SK-N-SH (cell line): Measurements from ENCODE around the gene RIOX2. TPM values are rescaled to one million over a fixed set of nuclear protein-coding genes. Genes with fewer than 3 reads are reported as not detected.

Source experiments
- CTCF ChIA-PET: fragments of 300-600, 350-600 bp; formaldehyde crosslinking; extraction: SDS; loops from one replicate; lab custom pipeline; 2021; lab: Yijun Ruan, JAX
- POLR2A ChIA-PET: fragments of 350-600 bp; sonication (Branson Sonifier 250); formaldehyde crosslinking; extraction: SDS; loops from one replicate; lab custom pipeline; 2020; ENCODE audit warnings: antibody characterized with exemption, inconsistent platforms; lab: Yijun Ruan, JAX
- DNase-seq: peaks from one replicate; pipeline ENCODE4 v3.0.0; 2012
- H2AFZ ChIP-seq: fragments of 200-600 bp; sonication (generic); 2 replicates; pipeline ENCODE4 v1.8.1; 2016; ENCODE audit warnings: antibody characterized with exemption, mild to moderate bottlenecking, low read depth
- H3F3A ChIP-seq: fragments of 200-600 bp; sonication (generic); replicated peaks from 2 replicates; pipeline ENCODE3; 2016; ENCODE audit warnings: antibody characterized with exemption, mild to moderate bottlenecking; ENCODE audit not compliant: insufficient read depth
- H3K27ac ChIP-seq, 2 experiments: fragments of 200-500 bp in 1 of 2; fragments of 200-600 bp in 1 of 2; sonication (Bioruptor generic) in 1 of 2; sonication (generic), shearing (Covaris generic) in 1 of 2; 2 replicates each; pipeline versions ENCODE4 v1.5.1 to v1.6.1; 2014 to 2016; ENCODE audit warnings: low read depth in 2 of 2, inconsistent platforms in 1 of 2, low read length in 1 of 2, mild to moderate bottlenecking in 1 of 2, mixed read lengths in 1 of 2
- H3K27me3 ChIP-seq: fragments of 200-600 bp; sonication (generic), shearing (Covaris generic); 2 replicates; pipeline ENCODE4 v1.6.1; 2016; ENCODE audit warnings: mixed run types; ENCODE audit not compliant: insufficient read depth
- H3K36me3 ChIP-seq, 2 experiments: fragments of 200-500 bp in 1 of 2; fragments of 200-600 bp in 1 of 2; sonication (Bioruptor generic) in 1 of 2; sonication (generic) in 1 of 2; replicated peaks in 1 of 2; 2 replicates each; pipeline versions ENCODE3 to v1.5.1; 2014 to 2016; ENCODE audit warnings: low read length in 1 of 2, mild to moderate bottlenecking in 1 of 2; ENCODE audit not compliant: insufficient read depth in 2 of 2, control insufficient read depth in 1 of 2
- H3K4me1 ChIP-seq, 2 experiments: fragments of 200-500 bp in 1 of 2; fragments of 200-600 bp in 1 of 2; sonication (Bioruptor generic) in 1 of 2; sonication (generic), shearing (Covaris generic) in 1 of 2; 2 replicates each; pipeline versions ENCODE4 v1.5.1 to v1.6.1; 2014 to 2016; ENCODE audit warnings: low read depth in 1 of 2, low read length in 1 of 2, mixed run types in 1 of 2; ENCODE audit not compliant: insufficient read depth in 2 of 2, control insufficient read depth in 1 of 2
- H3K4me2 ChIP-seq: fragments of 200-600 bp; sonication (generic), shearing (Covaris generic); 2 replicates; pipeline ENCODE4 v1.6.1; 2017; ENCODE audit warnings: mixed run types
- H3K4me3 ChIP-seq, 2 experiments: fragments of 200-500 bp in 1 of 2; fragments of 200-600 bp in 1 of 2; sonication (Bioruptor generic) in 1 of 2; sonication (generic), shearing (Covaris generic) in 1 of 2; 2 replicates each; pipeline versions ENCODE4 v1.5.1 to v1.8.1; 2014 to 2016; ENCODE audit warnings: low read depth in 2 of 2, inconsistent platforms in 1 of 2, low read length in 1 of 2, mild to moderate bottlenecking in 1 of 2, mixed read lengths in 1 of 2, moderate library complexity in 1 of 2
- H3K79me2 ChIP-seq: fragments of 200-600 bp; sonication (generic); 2 replicates; pipeline ENCODE4 v1.8.1; 2017; ENCODE audit warnings: mild to moderate bottlenecking; ENCODE audit not compliant: insufficient read depth
- H3K9ac ChIP-seq: fragments of 200-600 bp; sonication (generic); 2 replicates; pipeline ENCODE4 v1.6.1; 2017; ENCODE audit warnings: mixed run types
- H3K9me2 ChIP-seq: fragments of 200-600 bp; sonication (generic); 2 replicates; pipeline ENCODE4 v1.6.1; 2017; ENCODE audit warnings: mixed run types
- H3K9me3 ChIP-seq: fragments of 200-600 bp; sonication (generic); 2 replicates; pipeline ENCODE4 v1.6.1; 2017; ENCODE audit warnings: mixed run types, mild to moderate bottlenecking, moderate library complexity
- H4K20me1 ChIP-seq: fragments of 200-600 bp; sonication (generic); 2 replicates; pipeline ENCODE4 v1.6.1; 2017; ENCODE audit warnings: mild to moderate bottlenecking, mixed run types; ENCODE audit not compliant: insufficient read depth
- CHD2 ChIP-seq: fragments of 150-350 bp; IDR thresholded peaks from 2 replicates; pipeline ENCODE4 v1.6.1; 2018; ENCODE audit warnings: low read length; ENCODE audit not compliant: partially characterized antibody
- EP300 ChIP-seq, 2 experiments: IDR thresholded peaks; 2 replicates each; pipeline versions ENCODE4 v1.4.0 to v1.6.1; 2012; ENCODE audit warnings: borderline replicate concordance in 1 of 2, low read depth in 1 of 2, low read length in 1 of 2
- EZH2phosphoT487 ChIP-seq: fragments of 200-600 bp; sonication (generic); IDR thresholded peaks from 2 replicates; pipeline ENCODE4 v1.6.1; 2017; ENCODE audit warnings: low read depth, mixed run types, mild to moderate bottlenecking, antibody characterized with exemption, moderate library complexity, borderline replicate concordance
- FOSL2 ChIP-seq: IDR thresholded peaks from 2 replicates; pipeline ENCODE4 v1.4.0; 2012; ENCODE audit warnings: low read depth, mild to moderate bottlenecking, moderate library complexity, borderline replicate concordance
- GABPA ChIP-seq: IDR thresholded peaks from 2 replicates; pipeline ENCODE4 v1.4.0; 2012; ENCODE audit warnings: low read depth, mild to moderate bottlenecking
- IRF3 ChIP-seq: fragments of 150-350 bp; IDR thresholded peaks from 2 replicates; pipeline ENCODE4 v1.6.1; 2016; ENCODE audit warnings: mild to moderate bottlenecking, low read depth, low read length
- MXI1 ChIP-seq: IDR thresholded peaks from 2 replicates; pipeline ENCODE4 v1.6.1; 2012; ENCODE audit warnings: mild to moderate bottlenecking, low read depth, low read length, improper control_type of control experiment
- NRF1 ChIP-seq: IDR thresholded peaks from 2 replicates; pipeline ENCODE4 v1.6.1; 2012; ENCODE audit warnings: low read depth, mild to moderate bottlenecking, low read length
- POLR2AphosphoS5 ChIP-seq: IDR thresholded peaks from 2 replicates; pipeline ENCODE4 v1.6.1; 2012; ENCODE audit warnings: low read depth, low read length
- RFX5 ChIP-seq: IDR thresholded peaks from 2 replicates; pipeline ENCODE4 v1.6.1; 2012; ENCODE audit warnings: mild to moderate bottlenecking, improper control_type of control experiment, low read length
- RXRA ChIP-seq: IDR thresholded peaks from 2 replicates; pipeline ENCODE4 v1.4.0; 2012; ENCODE audit warnings: low read depth, mild to moderate bottlenecking, borderline replicate concordance
- SIN3A ChIP-seq: IDR thresholded peaks from 2 replicates; pipeline ENCODE4 v1.6.1; 2012; ENCODE audit warnings: low read depth, mild to moderate bottlenecking, low read length, moderate library complexity, borderline replicate concordance
- SMC3 ChIP-seq: IDR thresholded peaks from 2 replicates; pipeline ENCODE4 v1.6.1; 2012; ENCODE audit warnings: low read depth, low read length, improper control_type of control experiment
- TAF1 ChIP-seq: IDR thresholded peaks from 2 replicates; pipeline ENCODE4 v1.6.1; 2012; ENCODE audit warnings: low read depth, mild to moderate bottlenecking, low read length, moderate library complexity, borderline replicate concordance
- USF2 ChIP-seq: fragments of 150-350 bp; IDR thresholded peaks from 2 replicates; pipeline ENCODE4 v1.6.1; 2017; ENCODE audit warnings: antibody characterized with exemption, low read length, low read depth, borderline replicate concordance
- ZBTB33 ChIP-seq: IDR thresholded peaks from 2 replicates; pipeline ENCODE4 v1.4.0; 2012; ENCODE audit warnings: low read depth, borderline replicate concordance
- WGBS: methylation state at CpG from one replicate; pipeline ENCODE4 v1.1.6; 2017; ENCODE audit warnings: low lambda C conversion rate; 5-methylcytosine and 5-hydroxymethylcytosine counted together
- polyA plus RNA-seq, 3 experiments: library from polyadenylated mRNA; depleted of rRNA; stranded (reverse); fragments of >200 nt; gene quantifications; 2 replicates each; pipeline ENCODE4 v1.2.3, GENCODE V29; 2012
- TF ChIP-seq, protein P1 (sequence below): IDR thresholded peaks from 2 replicates; pipeline ENCODE4; 2012

The RIOX2 gene
- polyA plus RNA-seq, 1 of the 3 experiments (the other 2 are of a cell fraction) = 12.9 TPM

DNA sequence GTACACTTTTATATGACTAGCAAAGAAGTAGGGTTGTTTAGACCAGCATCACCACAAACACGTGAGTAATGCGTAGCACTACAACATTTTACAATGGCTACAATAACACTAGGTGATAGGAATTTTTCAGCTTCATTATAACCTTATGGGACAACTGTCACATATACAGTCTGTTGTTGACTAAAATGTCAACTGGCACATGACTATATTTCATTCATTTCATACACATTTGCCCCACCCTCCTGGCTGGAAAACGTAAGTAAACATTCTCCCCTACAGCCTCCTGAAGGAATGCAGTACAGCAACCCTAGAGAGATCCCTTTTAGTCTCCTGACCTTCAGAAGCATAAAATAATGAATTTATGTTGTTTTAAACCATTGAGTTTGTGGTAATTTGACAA, 16.2 kb downstream of the RIOX2 start:
- no peaks in the 10 kb centered on the region; a peak in 1 of 4 replicates for H3K4me1 ChIP-seq
- H3K27ac ChIP-seq = no peak overlapping the region
- WGBS = 89% methylated on average over 3 of the region's 3 CpGs
- TF ChIP-seq FOSL2 (no peak), SIN3A (no peak), RXRA (no peak), TAF1 (no peak)
- TF ChIP-seq, protein P1, sequence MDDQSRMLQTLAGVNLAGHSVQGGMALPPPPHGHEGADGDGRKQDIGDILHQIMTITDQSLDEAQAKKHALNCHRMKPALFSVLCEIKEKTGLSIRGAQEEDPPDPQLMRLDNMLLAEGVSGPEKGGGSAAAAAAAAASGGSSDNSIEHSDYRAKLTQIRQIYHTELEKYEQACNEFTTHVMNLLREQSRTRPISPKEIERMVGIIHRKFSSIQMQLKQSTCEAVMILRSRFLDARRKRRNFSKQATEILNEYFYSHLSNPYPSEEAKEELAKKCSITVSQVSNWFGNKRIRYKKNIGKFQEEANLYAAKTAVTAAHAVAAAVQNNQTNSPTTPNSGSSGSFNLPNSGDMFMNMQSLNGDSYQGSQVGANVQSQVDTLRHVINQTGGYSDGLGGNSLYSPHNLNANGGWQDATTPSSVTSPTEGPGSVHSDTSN = no peak
- no peak overlapping the region for H3K4me3 ChIP-seq
- ChIA-PET POLR2A (no interaction called here), CTCF (no interaction called here)
- H3K36me3 ChIP-seq = peaks cover 36 to 67% of the 10 kb centered on the region in 2 experiments
- no peak overlapping the region for H2AFZ ChIP-seq
- H3F3A ChIP-seq = no peaks in the 10 kb centered on the region
- no peak for DNase-seq
- H4K20me1 ChIP-seq = no peaks in the 10 kb centered on the region
- H3K4me2 ChIP-seq = no peak overlapping the region
- H3K9me3 ChIP-seq = no peaks in the 10 kb centered on the region
- no peaks in the 10 kb centered on the region for H3K79me2 ChIP-seq
- no peaks in the 10 kb centered on the region for H3K9me2 ChIP-seq
- no peaks in the 10 kb centered on the region for H3K27me3 ChIP-seq
- no peak overlapping the region for H3K9ac ChIP-seq

DNA sequence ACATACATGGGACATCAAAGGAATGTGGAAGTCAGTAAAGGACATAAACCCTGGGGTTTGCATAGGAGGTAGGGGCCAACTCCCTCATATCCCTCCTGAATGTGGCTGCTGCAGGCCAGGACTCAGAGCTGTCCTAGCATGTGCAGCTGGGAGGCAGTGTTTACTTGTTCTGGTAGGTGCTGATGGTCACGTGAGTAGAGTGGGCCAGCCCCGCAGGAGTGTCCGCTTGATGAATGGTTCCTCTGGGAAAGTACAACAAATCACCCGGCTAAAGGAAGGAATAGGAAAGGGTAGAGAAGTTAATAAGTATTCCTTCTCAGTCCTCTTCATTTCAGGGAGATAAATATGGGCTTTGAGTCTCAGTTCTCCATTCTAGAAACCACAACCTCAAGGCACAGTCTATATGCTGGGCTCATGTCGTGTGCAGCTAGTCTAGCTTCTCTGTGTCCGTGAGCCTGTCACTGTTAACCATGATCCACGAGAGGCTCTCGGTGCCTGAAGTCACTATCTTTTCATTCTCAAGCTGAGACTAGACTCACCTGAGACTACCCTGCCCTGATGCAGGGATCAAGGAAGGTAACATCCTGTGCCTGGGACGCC, 17.9 kb downstream of the RIOX2 start:
- H3K4me3 ChIP-seq = no peak overlapping the region
- H3K9me2 ChIP-seq = no peaks in the 10 kb centered on the region
- POLR2A ChIA-PET = no interaction called here
- H3K27ac ChIP-seq = no peak overlapping the region
- H3K4me2 ChIP-seq = no peak overlapping the region
- peaks cover 35 to 69% of the 10 kb centered on the region in 2 experiments for H3K36me3 ChIP-seq
- H3K9ac ChIP-seq = no peak overlapping the region
- no peaks in the 10 kb centered on the region for H3F3A ChIP-seq
- H3K9me3 ChIP-seq = no peaks in the 10 kb centered on the region
- no peaks in the 10 kb centered on the region; a peak in 1 of 4 replicates for H3K4me1 ChIP-seq
- no peak for TF ChIP-seq POLR2AphosphoS5
- TF ChIP-seq CHD2 = no peak
- TF ChIP-seq SMC3 = no peak
- no peak for TF ChIP-seq IRF3
- TF ChIP-seq MXI1 = no peak
- TF ChIP-seq GABPA = no peak
- TF ChIP-seq NRF1 = no peak
- TF ChIP-seq EP300 (IDR thresholded peaks at IDR 0.05; ENCODE audit: borderline replicate concordance in 1 of 2, low read depth in 1 of 2, low read length in 1 of 2) = no peak
- TF ChIP-seq USF2 = no peak
- no peak for TF ChIP-seq ZBTB33
- no peak for TF ChIP-seq RFX5
- no peak for TF ChIP-seq EZH2phosphoT487
- H3K27me3 ChIP-seq = no peaks in the 10 kb centered on the region
- CTCF ChIA-PET = no interaction called here
- no peaks in the 10 kb centered on the region for H3K79me2 ChIP-seq
- no peaks in the 10 kb centered on the region for H4K20me1 ChIP-seq
- no peak for DNase-seq
- WGBS = 93% methylated on average over 7 of the region's 9 CpGs
- no peak overlapping the region for H2AFZ ChIP-seq
